Left lung (tissue), 10 donors: ENCODE measurements around the gene SLC24A3. TPM values are rescaled to one million over a fixed set of nuclear protein-coding genes. Genes with fewer than 3 reads are reported as not detected.

Experiments
- ATAC-seq: fragments of 200-7000 bp; cut with Tn5 transposase; one replicate; pipeline ENCODE4 v1.9.1; 2020; ENCODE audit warnings: moderate library complexity
- DNase-seq, 4 donors: peaks; one replicate each; pipeline ENCODE4 v3.0.0-alpha.2; 2013 to 2020
- H3K27ac ChIP-seq, 2 donors: fragments of 200-600 bp; sonication (generic) in 1 of 2; one replicate each; pipeline versions ENCODE4 v1.5.0 to v1.8.0; 2020 to 2021
- H3K27me3 ChIP-seq, 2 donors: fragments of 200-600 bp; sonication (generic) in 1 of 2; one replicate each; pipeline versions ENCODE4 v1.5.0 to v1.8.0; 2020 to 2021
- H3K36me3 ChIP-seq, 2 donors: fragments of 200-600 bp; sonication (generic) in 1 of 2; one replicate each; pipeline versions ENCODE4 v1.5.0 to v1.8.0; 2020 to 2021
- H3K4me1 ChIP-seq, 2 donors: fragments of 200-600 bp; one replicate each; pipeline ENCODE4 v1.8.0; 2021
- H3K4me3 ChIP-seq, 2 donors: fragments of 200-600 bp; sonication (generic) in 1 of 2; one replicate each; pipeline versions ENCODE4 v1.5.0 to v1.8.0; 2020 to 2021; ENCODE audit warnings: mild to moderate bottlenecking in 1 of 2
- H3K9me3 ChIP-seq, 2 donors: fragments of 200-600 bp; sonication (generic) in 1 of 2; one replicate each; pipeline versions ENCODE4 v1.5.0 to v1.8.0; 2020 to 2021
- CTCF ChIP-seq, 2 donors: fragments of 200-600 bp; sonication (generic) in 1 of 2; IDR thresholded peaks; one replicate each; pipeline versions ENCODE4 v1.5.0 to v1.8.0; 2021; ENCODE audit warnings: antibody characterized with exemption in 2 of 2
- intact Hi-C, 2 donors: fragments of 100-400 bp; cut with DNase I; formaldehyde crosslinking; loops; one replicate each; pipeline versions ENCODE4 v1.11.2 to v1.14.2; 2022
- polyA plus RNA-seq, 6 donors: library from polyadenylated mRNA; unstranded; fragments of 120-200 nt; gene quantifications; one replicate each; pipeline ENCODE4 v1.2.1, GENCODE V29; 2013; ENCODE audit not compliant: insufficient read length in 6 of 6
- total RNA-seq, 2 donors: library from RNA; stranded (reverse); fragmentation: NEBNext Ultra II Directional; extraction: Animal tissue kit (Norgen Biotek cat#: 25700); gene quantifications; one replicate each; pipeline ENCODE4 v1.2.1, GENCODE V29; 2021
- donor health status: DM: no; HTN: yes; CAD: no.
- donor health status: DM: no; HTN: no; CAD: no.

SLC24A3 gene
- total and polyA plus RNA-seq, 8 donors = 4.4 to 8.7 (median 6.6) TPM

- H3K27ac ChIP-seq = no peak overlapping the region
- TF ChIP-seq CTCF (IDR thresholded peaks at IDR 0.05) = no peak
- H3K36me3 ChIP-seq = no peaks in the 10 kb centered on the region
- peaks cover 0 to 14% of the 10 kb centered on the region in 2 donors for H3K4me1 ChIP-seq
- H3K4me3 ChIP-seq = no peak overlapping the region
- H3K27me3 ChIP-seq = no peaks in the 10 kb centered on the region
- peak; percentile 93 for ATAC-seq
- H3K9me3 ChIP-seq = peaks cover 0 to 6% of the 10 kb centered on the region in 2 donors
- no peak for DNase-seq
- intact Hi-C loops = no loop called here
Observed at GRCh38 chr20:19742974-19743639, 530.7 kb downstream of the SLC24A3 start.

- Histone ChIP-seq H3K4me3 (no peak overlapping the region), H3K36me3 (no peaks in the 10 kb centered on the region), H3K27ac (no peak overlapping the region), H3K9me3 (peaks cover 0 to 6% of the 10 kb centered on the region in 2 donors), H3K27me3 (no peaks in the 10 kb centered on the region), H3K4me1 (peaks cover 0 to 14% of the 10 kb centered on the region in 2 donors)
- intact Hi-C loops = no loop called here
- TF ChIP-seq CTCF (IDR thresholded peaks at IDR 0.05) = no peak
- ATAC-seq (no peak), DNase-seq (no peak)
Observed at GRCh38 chr20:19743640-19743995, 531.2 kb downstream of the SLC24A3 start.

GRCh38 chr20:19745106-19745505 lies 532.7 kb downstream of the SLC24A3 start:
- intact Hi-C loops = no loop called here
- ATAC-seq (no peak), DNase-seq (no peak)
- Histone ChIP-seq H3K9me3 (peaks cover 0 to 6% of the 10 kb centered on the region in 2 donors), H3K27me3 (no peaks in the 10 kb centered on the region), H3K4me3 (no peak overlapping the region), H3K27ac (no peak overlapping the region), H3K4me1 (peaks cover 0 to 14% of the 10 kb centered on the region in 2 donors), H3K36me3 (no peaks in the 10 kb centered on the region)
- TF ChIP-seq CTCF (IDR thresholded peaks at IDR 0.05) = no peak

- Histone ChIP-seq H3K9me3 (peaks cover 0 to 6% of the 10 kb centered on the region in 2 donors), H3K27me3 (no peaks in the 10 kb centered on the region), H3K27ac (no peak overlapping the region), H3K36me3 (no peaks in the 10 kb centered on the region), H3K4me1 (peaks cover 0 to 14% of the 10 kb centered on the region in 2 donors), H3K4me3 (no peak overlapping the region)
- ATAC-seq (no peak), DNase-seq (no peak)
- no peak for TF ChIP-seq CTCF (IDR thresholded peaks at IDR 0.05)
- intact Hi-C loops = no loop called here
Observed at GRCh38 chr20:19745584-19745983, 533.1 kb downstream of the SLC24A3 start.

- Histone ChIP-seq H3K36me3 (no peaks in the 10 kb centered on the region), H3K4me1 (peaks cover 0 to 14% of the 10 kb centered on the region in 2 donors), H3K9me3 (peaks cover 0 to 6% of the 10 kb centered on the region in 2 donors), H3K27ac (no peak overlapping the region), H3K4me3 (no peak overlapping the region), H3K27me3 (no peaks in the 10 kb centered on the region)
- intact Hi-C loops = no loop called here
- DNase-seq = no peak
- no peak for TF ChIP-seq CTCF (IDR thresholded peaks at IDR 0.05)
- peak; percentile 69 for ATAC-seq
Observed at GRCh38 chr20:19746396-19746795, 534.0 kb downstream of the SLC24A3 start.
